Esophagus muscularis mucosa (tissue), 4 donors: ENCODE results near the gene XPNPEP1. TPM values are rescaled to one million over a fixed set of nuclear protein-coding genes. Genes with fewer than 3 reads are reported as not detected.

Experiments
- DNase-seq: peaks from one replicate; pipeline ENCODE4 v3.0.0-alpha.2; 2017; ENCODE audit errors: extremely low spot score
- H3K27ac ChIP-seq, 4 donors: fragments of 200-600 bp; sonication (generic); replicated peaks in 1 of 4; 1 replicate in 3 of 4; 2 replicates in 1 of 4; pipeline ENCODE4 v1.5.1; 2016 to 2019; ENCODE audit warnings: mild to moderate bottlenecking in 1 of 4
- H3K27me3 ChIP-seq, 4 donors: fragments of 200-600 bp; sonication (generic); one replicate each; pipeline versions ENCODE4 v1.5.1 to v1.6.0; 2016 to 2019
- H3K36me3 ChIP-seq, 4 donors: fragments of 200-600 bp; sonication (generic); one replicate each; pipeline ENCODE4 v1.5.1; 2016 to 2019
- H3K4me1 ChIP-seq, 4 donors: fragments of 200-600 bp; sonication (generic); one replicate each; pipeline ENCODE4 v1.5.1; 2016 to 2019
- H3K4me3 ChIP-seq, 4 donors: fragments of 200-600 bp; sonication (generic); 1 replicate in 2 of 4; 2 replicates in 2 of 4; pipeline ENCODE4 v1.5.1; 2016 to 2019; ENCODE audit warnings: mild to moderate bottlenecking in 4 of 4, moderate library complexity in 1 of 4
- H3K9me3 ChIP-seq, 4 donors: fragments of 200-600 bp; sonication (generic); 1 replicate in 3 of 4; 2 replicates in 1 of 4; pipeline ENCODE4 v1.5.1; 2016 to 2019
- CTCF ChIP-seq, 3 experiments: fragments of 200-600 bp in 2 of 3; fragments of 450-650 bp in 1 of 3; sonication (generic) in 2 of 3; IDR thresholded peaks; one replicate each; pipeline ENCODE4 v1.5.1; 2017 to 2019; ENCODE audit warnings: antibody characterized with exemption in 3 of 3, mild to moderate bottlenecking in 2 of 3, moderate library complexity in 1 of 3
- EP300 ChIP-seq: sonication (generic); formaldehyde crosslinking; IDR thresholded peaks from one replicate; pipeline ENCODE4 v1.6.1; 2017; ENCODE audit warnings: antibody characterized with exemption
- POLR2A ChIP-seq: fragments of 450-650 bp; IDR thresholded peaks from one replicate; pipeline ENCODE4 v1.6.1; 2017; ENCODE audit warnings: antibody characterized with exemption, moderate library complexity, mild to moderate bottlenecking, low read depth
- POLR2AphosphoS5 ChIP-seq, 2 donors: sonication (generic); formaldehyde crosslinking; IDR thresholded peaks; one replicate each; pipeline ENCODE4 v1.6.1; 2017; ENCODE audit warnings: antibody characterized with exemption in 2 of 2
- WGBS: methylation state at CpG from one replicate; pipeline ENCODE4 v1.1.5; 2018; 5-methylcytosine and 5-hydroxymethylcytosine counted together
- intact Hi-C: fragments of 100-400 bp; cut with DNase I; formaldehyde crosslinking; loops from one replicate; pipeline ENCODE4 v1.15.1; 2023
- total RNA-seq, 4 donors: library from RNA; depleted of rRNA; stranded (reverse); fragments of >200 nt; gene quantifications; one replicate each; pipeline versions ENCODE4 v1.1.0 to v1.2.1, GENCODE V29; 2016

The XPNPEP1 gene
- total RNA-seq, 4 donors from 2014 or later: 43.2 to 61.9 (median 48.8) TPM

- Histone ChIP-seq H3K4me3 (no peak overlapping the region), H3K9me3 (no peaks in the 10 kb centered on the region), H3K27ac (no peak overlapping the region), H3K4me1 (peaks cover 0 to 13% (median 12%) of the 10 kb centered on the region in 4 donors), H3K36me3 (no peaks in the 10 kb centered on the region), H3K27me3 (no peaks in the 10 kb centered on the region)
- no peak for DNase-seq
- intact Hi-C loops: no loop called here
- 89% methylated on average over 7 of the region's 7 CpGs for WGBS
- TF ChIP-seq POLR2A: no peak
- TF ChIP-seq CTCF (IDR thresholded peaks at IDR 0.05): no peak
- no peak for TF ChIP-seq POLR2AphosphoS5 (IDR thresholded peaks at IDR 0.05)
- TF ChIP-seq EP300: no peak
These were observed 69.4 kb downstream of the XPNPEP1 start for GRCh38 chr10:109853921-109854320.

- H3K36me3 ChIP-seq: no peaks in the 10 kb centered on the region
- no peaks in the 10 kb centered on the region for H3K9me3 ChIP-seq
- no peaks in the 10 kb centered on the region for H3K27me3 ChIP-seq
- WGBS: 7% methylated on average over 13 of the region's 13 CpGs
- DNase-seq: peak; percentile 93
- H3K4me1 ChIP-seq: peaks cover 0 to 13% (median 12%) of the 10 kb centered on the region in 4 donors
- TF ChIP-seq CTCF (IDR thresholded peaks at IDR 0.05) (peak; percentile 70 to 97 (median 89)), POLR2AphosphoS5 (IDR thresholded peaks at IDR 0.05) (no peak)
- intact Hi-C loops: no loop called here
- H3K4me3 ChIP-seq: no peak overlapping the region
- no peak overlapping the region for H3K27ac ChIP-seq
These were observed 70.8 kb downstream of the XPNPEP1 start for GRCh38 chr10:109852475-109853037.

GRCh38 chr10:109851616-109852474, 71.5 kb downstream of the XPNPEP1 start:
- TF ChIP-seq POLR2A (no peak), POLR2AphosphoS5 (IDR thresholded peaks at IDR 0.05) (no peak), CTCF (IDR thresholded peaks at IDR 0.05) (no peak), EP300 (no peak)
- Histone ChIP-seq H3K27me3 (no peaks in the 10 kb centered on the region), H3K9me3 (no peaks in the 10 kb centered on the region), H3K4me1 (peaks cover 0 to 13% (median 12%) of the 10 kb centered on the region in 4 donors), H3K27ac (no peak overlapping the region), H3K4me3 (no peak overlapping the region), H3K36me3 (no peaks in the 10 kb centered on the region)
- intact Hi-C loops: no loop called here
- 66% methylated on average over 10 of the region's 10 CpGs for WGBS
- DNase-seq: peak; percentile 91

- Histone ChIP-seq H3K36me3 (no peaks in the 10 kb centered on the region), H3K4me3 (no peak overlapping the region), H3K9me3 (no peaks in the 10 kb centered on the region), H3K4me1 (peaks cover 0 to 5% (median 3%) of the 10 kb centered on the region in 4 donors), H3K27me3 (no peaks in the 10 kb centered on the region), H3K27ac (no peak overlapping the region)
- DNase-seq: no peak
- TF ChIP-seq EP300 (no peak), POLR2AphosphoS5 (IDR thresholded peaks at IDR 0.05) (no peak), CTCF (IDR thresholded peaks at IDR 0.05) (no peak), POLR2A (no peak)
- intact Hi-C loops: no loop called here
- 50% methylated on average over 3 of the region's 3 CpGs for WGBS
These were observed 76.5 kb downstream of the XPNPEP1 start for GRCh38 chr10:109846832-109847231.
